ENCODE measurements around the gene KCND3. TPM values are rescaled to one million over a fixed set of nuclear protein-coding genes. Genes with fewer than 3 reads are reported as not detected.
"Not testable (repeated sequence)": the region's sequence is repeated elsewhere in the genome, so short reads cannot be mapped to it uniquely, and the experiment has no call there.

KCND3 gene
- polyA plus RNA-seq, 3 donors = 2.8 to 12.4 (median 5.3) TPM

GRCh38 chr1:111814305-111814628 lies 175.2 kb downstream of the KCND3 start:
- WGBS, 3 donors = 94 to 96% (median 95%) methylated on average over 9 of the region's 9 CpGs
- no peak overlapping the region for H3K27ac ChIP-seq (ENCODE audit: low read depth, low read length)

DNA sequence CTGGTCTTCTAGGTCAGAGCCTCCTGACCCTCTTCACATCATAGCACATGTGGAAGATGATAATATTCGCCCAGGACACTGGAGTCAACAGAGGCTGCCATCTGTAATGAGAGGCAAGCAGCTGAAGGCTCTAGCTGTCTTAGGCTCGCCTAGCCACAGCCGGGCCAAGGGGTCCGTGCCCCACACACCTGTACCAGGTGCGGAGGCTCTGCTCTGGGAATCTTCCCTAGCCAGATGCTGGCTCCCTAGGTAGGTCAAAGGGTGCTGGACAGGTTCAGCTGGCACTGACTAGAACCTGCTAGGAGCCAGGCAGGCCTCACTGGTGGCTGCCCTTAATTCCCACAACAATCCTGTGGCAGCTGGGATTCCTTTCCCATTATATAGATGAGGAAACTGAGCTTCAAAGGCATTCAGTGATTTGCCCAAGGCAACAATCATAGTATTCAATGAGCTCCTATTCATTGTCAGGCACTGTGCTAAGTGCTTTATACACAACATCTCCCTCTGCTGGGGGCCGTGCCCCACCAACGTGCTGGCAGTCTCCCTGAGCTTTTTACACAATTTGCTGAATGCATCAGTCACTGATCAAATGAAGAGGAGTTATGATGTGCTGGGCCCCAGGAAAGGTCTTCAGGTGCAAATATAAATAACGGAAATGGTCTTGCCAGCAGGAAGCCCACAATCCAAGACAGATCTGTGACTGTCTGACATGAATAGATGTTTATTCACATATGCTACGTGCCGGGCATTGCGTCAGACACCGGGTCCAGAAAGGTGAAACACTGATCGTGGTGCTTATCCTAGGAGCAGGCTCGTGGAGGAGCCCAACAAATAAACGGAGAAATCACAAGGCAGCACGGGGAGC lies 175.8 kb downstream of the KCND3 start:
- 63 to 81% (median 77%) methylated on average over 16 of the region's 16 CpGs for WGBS, 3 donors

DNA sequence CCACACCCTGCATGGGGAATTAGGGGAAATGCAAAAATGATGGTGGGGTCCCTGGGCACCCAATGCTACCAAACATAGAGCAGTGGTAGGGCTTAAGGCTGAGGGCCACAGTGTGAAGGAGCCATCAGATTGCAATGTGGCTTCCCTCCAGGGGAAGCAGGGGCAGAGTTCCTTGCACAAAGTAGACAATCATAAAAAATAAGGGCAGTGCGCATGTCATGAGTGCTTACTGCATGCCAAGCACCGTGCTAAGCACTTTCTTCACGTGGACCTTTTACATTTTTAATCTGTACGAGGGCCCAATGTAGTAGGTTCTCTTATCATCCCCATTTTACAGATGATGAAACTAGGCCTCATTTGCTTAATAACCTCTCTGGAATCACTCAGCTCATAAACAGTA lies 177.2 kb downstream of the KCND3 start:
- WGBS, 3 donors = 96 to 97% (median 97%) methylated on average over 4 of the region's 4 CpGs
- H3K27ac ChIP-seq (ENCODE audit: low read depth, low read length) = no peak overlapping the region

More for the DNA sequence above, 175.8 kb downstream of the KCND3 start:
- no peak overlapping the region for H3K27ac ChIP-seq (ENCODE audit: low read depth, low read length)

DNA sequence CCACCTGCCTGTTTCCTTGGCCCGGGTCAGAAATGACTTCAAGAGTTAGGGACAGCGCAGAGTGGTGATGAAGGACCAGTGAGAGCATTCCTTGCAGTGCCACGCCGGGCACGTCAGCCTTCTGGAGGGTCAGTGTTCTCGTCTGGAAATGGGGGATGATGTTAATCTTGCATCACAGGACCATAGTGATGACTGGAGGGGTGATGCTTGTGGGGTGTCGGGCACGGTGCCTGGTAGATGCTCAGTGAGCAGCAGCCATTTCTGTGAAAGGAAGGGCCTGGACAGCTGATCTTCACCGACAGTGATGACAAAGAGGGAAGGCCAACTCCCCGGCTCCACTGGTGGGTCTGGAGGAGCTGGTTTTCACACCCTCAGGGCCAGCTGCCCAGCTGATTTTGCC lies 177.6 kb downstream of the KCND3 start:
- 80 to 94% (median 87%) methylated on average over 10 of the region's 10 CpGs for WGBS, 3 donors
- no peak overlapping the region for H3K27ac ChIP-seq (ENCODE audit: low read depth, low read length)

DNA sequence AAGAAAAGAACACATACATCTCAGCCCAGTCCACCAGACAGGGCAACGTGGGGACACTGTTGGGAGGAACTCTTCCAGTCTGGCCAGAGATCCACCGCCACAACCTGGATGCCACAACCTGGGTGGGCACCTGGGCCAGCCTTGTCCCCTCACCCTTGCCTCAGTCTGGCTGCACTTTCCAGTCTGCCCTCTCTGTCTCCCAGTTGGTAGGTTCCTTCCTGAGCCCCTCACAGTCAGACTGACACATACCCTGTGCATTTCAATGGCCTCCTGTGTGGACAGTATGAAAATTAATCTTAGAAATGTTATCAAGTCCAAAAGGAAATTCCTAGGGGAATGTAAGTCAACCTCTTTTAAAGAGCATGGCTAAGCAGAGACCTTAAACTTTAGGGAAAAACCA lies 184.2 kb downstream of the KCND3 start:
- WGBS, 3 donors = 62 to 81% (median 78%) methylated on average over 2 of the region's 2 CpGs
- no peak overlapping the region for H3K27ac ChIP-seq (ENCODE audit: low read depth, low read length)

- 83 to 92% (median 88%) methylated on average over 11 of the region's 11 CpGs for whole genome bisulfite sequencing, 3 donors
- no peak overlapping the region for H3K27ac ChIP-seq (ENCODE audit: low read depth, low read length)
Measured at GRCh38 chr1:111804776-111805175, 184.7 kb downstream of the KCND3 start.

- WGBS, 3 donors = 74 to 85% (median 84%) methylated on average over 5 of the region's 5 CpGs
- no peak overlapping the region for H3K27ac ChIP-seq (ENCODE audit: low read depth, low read length)
Measured at GRCh38 chr1:111803951-111804350, 185.5 kb downstream of the KCND3 start.

GRCh38 chr1:111802984-111803383 lies 186.5 kb downstream of the KCND3 start:
- no peak overlapping the region for H3K27ac ChIP-seq (ENCODE audit: low read depth, low read length)
- WGBS, 3 donors = 88 to 93% (median 90%) methylated on average over 5 of the region's 5 CpGs

DNA sequence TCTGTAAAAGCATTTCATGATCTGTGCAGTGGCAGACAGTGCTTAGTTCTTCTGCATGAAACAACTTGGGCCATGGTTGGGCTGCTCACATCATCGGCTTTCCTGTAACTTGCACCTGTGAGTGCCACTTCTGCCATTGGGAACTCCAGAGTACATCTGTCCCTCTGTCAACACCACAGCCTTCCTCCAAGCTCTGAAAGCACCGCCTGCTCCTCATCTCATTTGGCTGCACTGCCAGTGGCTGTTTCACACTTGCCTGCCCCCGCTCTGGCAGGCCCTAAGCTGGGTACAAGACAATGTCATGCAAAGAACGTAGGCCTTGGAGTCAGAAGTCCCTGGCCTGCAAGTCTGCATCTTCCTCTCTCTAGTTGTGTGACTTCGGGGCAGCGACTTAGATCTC lies 187.4 kb downstream of the KCND3 start:
- 90 to 93% (median 91%) methylated on average over 6 of the region's 6 CpGs for WGBS, 3 donors
- H3K27ac ChIP-seq (ENCODE audit: low read depth, low read length) = no peak overlapping the region

- 80 to 87% (median 87%) methylated on average over 13 of the region's 13 CpGs for WGBS, 3 donors
- no peak overlapping the region for H3K27ac ChIP-seq (ENCODE audit: low read depth, low read length)
Measured at GRCh38 chr1:111801071-111801850, 188.2 kb downstream of the KCND3 start.

- 92 to 94% (median 92%) methylated on average over 10 to 12 of the region's 14 CpGs for WGBS, 3 donors
- not testable (repeated sequence) for H3K27ac ChIP-seq (ENCODE audit: low read depth, low read length)
Measured at GRCh38 chr1:111799722-111800121, 189.7 kb downstream of the KCND3 start.

DNA sequence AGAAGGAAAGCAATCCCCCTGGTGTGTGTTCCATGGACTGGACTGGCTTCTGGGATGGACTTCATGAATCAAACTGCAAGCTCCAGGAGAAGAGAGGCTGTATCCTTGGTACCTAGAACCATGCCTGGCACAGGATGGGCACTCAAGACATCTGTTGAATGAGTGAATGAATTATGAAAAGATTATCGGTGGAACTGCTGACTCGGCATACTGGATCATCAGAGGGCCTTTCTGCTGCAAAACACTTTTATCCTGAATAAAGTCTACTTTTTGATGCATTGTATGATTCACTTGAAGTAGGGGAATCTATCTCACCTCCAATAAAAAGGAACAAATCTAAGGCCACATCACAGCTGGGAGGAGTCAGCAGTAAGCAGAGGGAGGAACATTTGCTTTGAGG lies 190.9 kb downstream of the KCND3 start:
- WGBS, 3 donors = 90 to 98% (median 93%) methylated on average over 2 of the region's 2 CpGs
- no peak overlapping the region for H3K27ac ChIP-seq (ENCODE audit: low read depth, low read length)

DNA sequence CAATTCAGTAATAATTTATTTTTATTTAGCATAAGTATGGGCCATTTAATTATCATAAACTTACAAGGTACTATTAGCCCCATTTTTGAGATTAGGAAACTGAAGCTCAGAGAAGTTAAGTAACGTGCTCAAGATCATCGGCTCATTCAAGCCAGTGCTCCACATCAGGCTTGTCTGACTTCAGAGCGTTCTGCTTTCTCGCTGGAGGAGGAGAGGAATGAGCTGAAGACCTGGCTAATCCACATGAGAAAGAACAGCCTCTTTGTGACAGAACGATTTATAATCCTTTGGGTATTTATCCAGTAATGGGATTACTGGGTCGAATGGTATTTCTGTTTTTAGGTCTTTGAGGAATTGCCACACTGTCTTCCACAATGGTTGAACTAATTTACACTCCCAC lies 194.1 kb downstream of the KCND3 start:
- WGBS, 3 donors = 76 to 84% (median 81%) methylated on average over 6 of the region's 6 CpGs
- H3K27ac ChIP-seq (ENCODE audit: low read depth, low read length) = no peak overlapping the region

GRCh38 chr1:111793923-111794322 lies 195.5 kb downstream of the KCND3 start:
- WGBS, 3 donors = 43 to 62% (median 61%) methylated on average over 2 of the region's 2 CpGs
- H3K27ac ChIP-seq (ENCODE audit: low read depth, low read length) = no peak overlapping the region

- 46 to 51% (median 51%) methylated on average over 5 of the region's 5 CpGs for WGBS, 3 donors
Measured at GRCh38 chr1:111792249-111792648, 197.2 kb downstream of the KCND3 start.

DNA sequence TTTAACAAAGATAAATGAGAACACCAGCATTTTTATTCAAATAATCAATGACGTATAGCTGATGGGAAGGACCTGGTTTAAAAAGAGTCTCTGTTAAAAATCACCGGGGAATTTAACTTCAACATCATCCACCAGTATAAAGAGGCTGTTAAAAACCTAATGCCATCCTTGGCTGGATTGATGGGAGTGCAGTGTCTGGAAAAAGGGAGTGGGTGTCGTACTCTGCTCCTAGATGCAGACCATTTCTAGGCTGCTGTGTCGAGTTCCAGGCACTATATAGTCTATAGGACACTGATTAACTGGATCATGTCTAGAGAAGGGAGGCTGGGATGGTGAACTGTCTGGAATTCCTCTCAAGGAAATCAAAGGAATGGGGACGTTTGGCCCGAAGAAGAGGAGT lies 197.7 kb downstream of the KCND3 start:
- WGBS, 3 donors = 79 to 83% (median 83%) methylated on average over 6 of the region's 6 CpGs
- H3K27ac ChIP-seq (ENCODE audit: low read depth, low read length) = no peak overlapping the region

More at GRCh38 chr1:111792249-111792648, 197.2 kb downstream of the KCND3 start:
- no peak overlapping the region for H3K27ac ChIP-seq (ENCODE audit: low read depth, low read length)

GRCh38 chr1:111789666-111790316 lies 199.7 kb downstream of the KCND3 start:
- no peak overlapping the region for H3K27ac ChIP-seq (ENCODE audit: low read depth, low read length)
- 77 to 84% (median 78%) methylated on average over 2 of the region's 2 CpGs for WGBS, 3 donors

GRCh38 chr1:111789142-111789541 lies 200.3 kb downstream of the KCND3 start:
- no peak overlapping the region for H3K27ac ChIP-seq (ENCODE audit: low read depth, low read length)
- WGBS, 3 donors = 50 to 76% (median 51%) methylated on average over 5 of the region's 5 CpGs

GRCh38 chr1:111786669-111787207 lies 202.7 kb downstream of the KCND3 start:
- 88 to 94% (median 90%) methylated on average over 9 of the region's 9 CpGs for WGBS, 3 donors
- H3K27ac ChIP-seq (ENCODE audit: low read depth, low read length) = no peak overlapping the region
